Lung (tissue), 12 donors: ENCODE results near the gene MRPS2. TPM values are rescaled to one million over a fixed set of nuclear protein-coding genes. Genes with fewer than 3 reads are reported as not detected.

Source experiments
- ATAC-seq: fragments of 200-7000 bp; cut with Tn5 transposase; one replicate; pipeline ENCODE4 v1.9.1; 2020; ENCODE audit warnings: moderate number of reproducible peaks; ENCODE audit not compliant: insufficient read depth, low FRiP score
- DNase-seq, 3 donors: peaks; one replicate each; pipeline ENCODE4 v3.0.0-alpha.2; 2013 to 2017
- H3K27ac ChIP-seq, 2 donors: one replicate each; pipeline ENCODE4 v1.5.1; 2013; ENCODE audit warnings: mild to moderate bottlenecking in 2 of 2, moderate library complexity in 2 of 2, control low read depth in 1 of 2, inconsistent platforms in 1 of 2, low read depth in 1 of 2, low read length in 1 of 2
- H3K27me3 ChIP-seq, 3 donors: one replicate each; pipeline ENCODE4 v1.5.1; 2013; ENCODE audit warnings: low read length in 2 of 3; ENCODE audit not compliant: control insufficient read depth in 3 of 3, insufficient read depth in 3 of 3
- H3K36me3 ChIP-seq, 4 donors: one replicate each; pipeline ENCODE4 v1.5.1; 2013; ENCODE audit warnings: low read length in 4 of 4, mild to moderate bottlenecking in 1 of 4, moderate library complexity in 1 of 4; ENCODE audit not compliant: control insufficient read depth in 4 of 4, insufficient read depth in 4 of 4
- H3K4me1 ChIP-seq, 5 donors: one replicate each; pipeline ENCODE4 v1.5.1; 2013; ENCODE audit warnings: low read length in 5 of 5, mild to moderate bottlenecking in 2 of 5, moderate library complexity in 1 of 5; ENCODE audit not compliant: control insufficient read depth in 5 of 5, insufficient read depth in 5 of 5
- H3K4me3 ChIP-seq: one replicate; pipeline ENCODE4 v1.5.1; 2013; ENCODE audit warnings: mild to moderate bottlenecking, control low read depth, moderate library complexity
- H3K9ac ChIP-seq, 2 donors: one replicate each; pipeline ENCODE4 v1.5.1; 2013; ENCODE audit warnings: low read length in 2 of 2, control low read depth in 1 of 2; ENCODE audit not compliant: insufficient read depth in 1 of 2
- H3K9me3 ChIP-seq, 4 donors: one replicate each; pipeline ENCODE4 v1.5.1; 2013; ENCODE audit warnings: low read length in 3 of 4, mild to moderate bottlenecking in 1 of 4, moderate library complexity in 1 of 4; ENCODE audit not compliant: control insufficient read depth in 4 of 4, insufficient read depth in 3 of 4
- CTCF ChIP-seq: IDR thresholded peaks from 2 replicates; pipeline ENCODE4 v1.5.1; 2012; ENCODE audit warnings: mild to moderate bottlenecking; ENCODE audit errors: control extremely low read depth, extremely low read depth
- WGBS, 2 donors: extraction: QIAGEN DNeasy Blood & Tissue Kit; methylation state at CpG; one replicate each; pipeline ENCODE4 v1.1.7; 2013; 5-methylcytosine and 5-hydroxymethylcytosine counted together
- polyA plus RNA-seq, 2 donors: library from polyadenylated mRNA; stranded (reverse); fragments of 200-250 nt; gene quantifications; one replicate each; pipeline ENCODE4 v1.2.1, GENCODE V29; 2013
- total RNA-seq, 2 donors: library from RNA; depleted of rRNA in 1 of 2; stranded (reverse); fragments of >200 nt in 1 of 2; gene quantifications; one replicate each; pipeline ENCODE4 v1.2.1, GENCODE V29; 2014 to 2021
- donor health status: control.
- donor health status: control.
- donor health status: Bipolar disorder and iron deficiency.
- donor health status: healthy.
- donor health status: DM: yes; HTN: yes; CAD: no.

Gene MRPS2
- total and polyA plus RNA-seq, 4 donors, result 18.2 to 42.0 (median 31.8) TPM

GRCh38 chr9:135517407-135517822 is 16.9 kb downstream of the MRPS2 start:
- no peak overlapping the region for H3K27ac ChIP-seq
- H3K4me1 ChIP-seq, result no peaks in the 10 kb centered on the region
- H3K27me3 ChIP-seq, result peaks cover 0 to 4% (median 0%) of the 10 kb centered on the region in 3 donors
- no peak for TF ChIP-seq CTCF
- DNase-seq (no peak), ATAC-seq (no peak)
- 93 to 96% methylated on average over 24 of the region's 24 CpGs for WGBS, 2 donors
- H3K9ac ChIP-seq, result no peak overlapping the region
- no peak overlapping the region for H3K4me3 ChIP-seq
- peaks cover 0 to 2% (median 0%) of the 10 kb centered on the region in 4 donors for H3K9me3 ChIP-seq
- no peaks in the 10 kb centered on the region for H3K36me3 ChIP-seq

GRCh38 chr9:135519179-135519971 is 18.9 kb downstream of the MRPS2 start:
- no peak overlapping the region for H3K9ac ChIP-seq
- no peak overlapping the region for H3K27ac ChIP-seq
- no peak for TF ChIP-seq CTCF
- no peaks in the 10 kb centered on the region for H3K36me3 ChIP-seq
- no peaks in the 10 kb centered on the region for H3K4me1 ChIP-seq
- DNase-seq, result no peak
- no peak for ATAC-seq
- peaks cover 0 to 2% (median 0%) of the 10 kb centered on the region in 4 donors for H3K9me3 ChIP-seq
- H3K27me3 ChIP-seq, result peaks cover 0 to 4% (median 0%) of the 10 kb centered on the region in 3 donors
- no peak overlapping the region for H3K4me3 ChIP-seq
- 92 to 96% methylated on average over 10 of the region's 10 CpGs for WGBS, 2 donors

GRCh38 chr9:135520916-135521607 is 20.6 kb downstream of the MRPS2 start, which contains the start of gene LCN1:
Gene LCN1 (plus strand): TSS chr9:135521440. CDS start chr9:135521498, 58 bp downstream.
- no peak within 1 kb of the TSS for H3K27ac ChIP-seq
- DNase-seq, result no peak
- no peaks in the 10 kb centered on the region for H3K4me1 ChIP-seq
- no peak for TF ChIP-seq CTCF
- H3K9ac ChIP-seq, result no peak within 1 kb of the TSS
- peaks cover 0 to 4% (median 0%) of the 10 kb centered on the region in 3 donors for H3K27me3 ChIP-seq
- H3K36me3 ChIP-seq, result no peaks in the 10 kb centered on the region
- ATAC-seq, result no peak
- 85 to 90% methylated on average over 18 of the region's 18 CpGs for WGBS, 2 donors
- no peak within 1 kb of the TSS for H3K4me3 ChIP-seq
- H3K9me3 ChIP-seq, result peaks cover 0 to 2% (median 0%) of the 10 kb centered on the region in 4 donors
